ENCODE measurements around the gene CDHR1. TPM values are rescaled to one million over a fixed set of nuclear protein-coding genes. Genes with fewer than 3 reads are reported as not detected.

CDHR1 gene
- total RNA-seq, 1 experiment from 2014 or later: 0.39 TPM

DNA sequence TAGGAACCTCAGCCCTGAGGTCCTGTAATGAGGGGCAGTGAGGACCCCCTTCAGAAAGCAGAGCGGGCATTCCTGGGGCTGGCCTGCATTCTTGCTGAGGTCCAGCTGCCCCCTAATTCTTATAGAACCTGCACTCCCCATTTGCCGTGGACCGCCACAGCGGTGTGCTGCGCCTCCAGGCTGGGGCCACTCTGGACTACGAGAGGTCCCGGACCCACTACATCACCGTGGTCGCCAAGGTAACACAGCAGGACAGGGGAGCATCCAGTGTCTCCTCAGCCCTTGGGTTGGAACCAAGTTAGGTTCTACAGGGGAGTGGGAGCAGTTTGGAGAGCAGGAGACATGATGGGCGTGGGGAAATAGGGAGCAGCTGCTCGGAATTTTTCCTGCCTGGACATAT lies 7.3 kb downstream of the CDHR1 start:
- in situ Hi-C loops (cut with HindIII; ENCODE audit: low pct_unique_long_range_greater_than_20kb, low sequenced_read_pairs) (no loop called here), intact Hi-C loops (cut with micrococcal nuclease; ENCODE audit: unreplicated experiment) (no loop called here)
- H3K9me3 ChIP-seq (ENCODE audit: control insufficient read depth, insufficient read depth, low read depth, low read length): no peaks in the 10 kb centered on the region
- TF ChIP-seq TCF7L2 (IDR thresholded peaks at IDR 0.05; ENCODE audit: low read depth, low read length) (no peak), SIN3A (IDR thresholded peaks at IDR 0.05; ENCODE audit: borderline replicate concordance, insufficient read depth, low read depth, low read length) (no peak), POLR2AphosphoS5 (IDR thresholded peaks at IDR 0.05; ENCODE audit: low read depth, low read length) (no peak)
- TF ChIP-seq, protein P1, sequence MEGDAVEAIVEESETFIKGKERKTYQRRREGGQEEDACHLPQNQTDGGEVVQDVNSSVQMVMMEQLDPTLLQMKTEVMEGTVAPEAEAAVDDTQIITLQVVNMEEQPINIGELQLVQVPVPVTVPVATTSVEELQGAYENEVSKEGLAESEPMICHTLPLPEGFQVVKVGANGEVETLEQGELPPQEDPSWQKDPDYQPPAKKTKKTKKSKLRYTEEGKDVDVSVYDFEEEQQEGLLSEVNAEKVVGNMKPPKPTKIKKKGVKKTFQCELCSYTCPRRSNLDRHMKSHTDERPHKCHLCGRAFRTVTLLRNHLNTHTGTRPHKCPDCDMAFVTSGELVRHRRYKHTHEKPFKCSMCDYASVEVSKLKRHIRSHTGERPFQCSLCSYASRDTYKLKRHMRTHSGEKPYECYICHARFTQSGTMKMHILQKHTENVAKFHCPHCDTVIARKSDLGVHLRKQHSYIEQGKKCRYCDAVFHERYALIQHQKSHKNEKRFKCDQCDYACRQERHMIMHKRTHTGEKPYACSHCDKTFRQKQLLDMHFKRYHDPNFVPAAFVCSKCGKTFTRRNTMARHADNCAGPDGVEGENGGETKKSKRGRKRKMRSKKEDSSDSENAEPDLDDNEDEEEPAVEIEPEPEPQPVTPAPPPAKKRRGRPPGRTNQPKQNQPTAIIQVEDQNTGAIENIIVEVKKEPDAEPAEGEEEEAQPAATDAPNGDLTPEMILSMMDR (IDR thresholded peaks at IDR 0.05): no peak
- TF ChIP-seq, protein P2, sequence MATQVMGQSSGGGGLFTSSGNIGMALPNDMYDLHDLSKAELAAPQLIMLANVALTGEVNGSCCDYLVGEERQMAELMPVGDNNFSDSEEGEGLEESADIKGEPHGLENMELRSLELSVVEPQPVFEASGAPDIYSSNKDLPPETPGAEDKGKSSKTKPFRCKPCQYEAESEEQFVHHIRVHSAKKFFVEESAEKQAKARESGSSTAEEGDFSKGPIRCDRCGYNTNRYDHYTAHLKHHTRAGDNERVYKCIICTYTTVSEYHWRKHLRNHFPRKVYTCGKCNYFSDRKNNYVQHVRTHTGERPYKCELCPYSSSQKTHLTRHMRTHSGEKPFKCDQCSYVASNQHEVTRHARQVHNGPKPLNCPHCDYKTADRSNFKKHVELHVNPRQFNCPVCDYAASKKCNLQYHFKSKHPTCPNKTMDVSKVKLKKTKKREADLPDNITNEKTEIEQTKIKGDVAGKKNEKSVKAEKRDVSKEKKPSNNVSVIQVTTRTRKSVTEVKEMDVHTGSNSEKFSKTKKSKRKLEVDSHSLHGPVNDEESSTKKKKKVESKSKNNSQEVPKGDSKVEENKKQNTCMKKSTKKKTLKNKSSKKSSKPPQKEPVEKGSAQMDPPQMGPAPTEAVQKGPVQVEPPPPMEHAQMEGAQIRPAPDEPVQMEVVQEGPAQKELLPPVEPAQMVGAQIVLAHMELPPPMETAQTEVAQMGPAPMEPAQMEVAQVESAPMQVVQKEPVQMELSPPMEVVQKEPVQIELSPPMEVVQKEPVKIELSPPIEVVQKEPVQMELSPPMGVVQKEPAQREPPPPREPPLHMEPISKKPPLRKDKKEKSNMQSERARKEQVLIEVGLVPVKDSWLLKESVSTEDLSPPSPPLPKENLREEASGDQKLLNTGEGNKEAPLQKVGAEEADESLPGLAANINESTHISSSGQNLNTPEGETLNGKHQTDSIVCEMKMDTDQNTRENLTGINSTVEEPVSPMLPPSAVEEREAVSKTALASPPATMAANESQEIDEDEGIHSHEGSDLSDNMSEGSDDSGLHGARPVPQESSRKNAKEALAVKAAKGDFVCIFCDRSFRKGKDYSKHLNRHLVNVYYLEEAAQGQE (IDR thresholded peaks at IDR 0.05; ENCODE audit: insufficient read depth in 1 of 2, low read depth in 2 of 2, low read length in 1 of 2): no peak
- no peak for ATAC-seq
- no peaks in the 10 kb centered on the region for H3K36me3 ChIP-seq (ENCODE audit: control insufficient read depth, insufficient read depth, low read length)
- DNase-seq (ENCODE audit: low read depth, low spot score): no peak
- no peak overlapping the region for H3K4me3 ChIP-seq (ENCODE audit: low read depth in 2 of 2, low read length in 2 of 2)
- CTCF ChIA-PET: no interaction called here
- H3K27me3 ChIP-seq (ENCODE audit: control insufficient read depth, insufficient read depth, low read length): peaks cover 19% of the 10 kb centered on the region
- POLR2A ChIA-PET: no interaction called here
- no peak overlapping the region for H3K27ac ChIP-seq (ENCODE audit: low read length)
- no TSS peak for BruUV-seq (replicated peaks)
- H3K4me1 ChIP-seq (ENCODE audit: control insufficient read depth, insufficient read depth, low read length): no peaks in the 10 kb centered on the region; the same call in 1 of the 2 replicates

DNA sequence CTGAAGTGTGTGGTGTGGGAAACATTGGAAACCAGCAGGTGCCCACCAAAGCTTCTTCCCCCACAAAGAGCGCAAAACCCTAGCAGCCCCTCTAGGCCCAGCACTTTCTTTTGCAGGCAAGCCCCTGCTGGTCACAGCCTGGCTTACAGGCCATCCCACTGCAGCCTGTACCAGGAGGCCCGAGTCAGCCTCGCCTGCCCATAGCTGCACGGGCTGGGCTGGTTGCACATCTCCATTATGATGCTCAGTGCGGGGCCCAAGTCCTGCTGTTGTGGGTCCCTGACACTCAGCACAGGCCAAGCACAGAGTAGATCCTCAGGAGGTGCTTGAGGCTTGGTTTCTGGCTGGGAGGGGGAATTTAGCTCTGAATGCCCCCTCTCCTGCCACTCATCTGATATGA lies 8.0 kb downstream of the CDHR1 start:
- DNase-seq (ENCODE audit: low read depth, low spot score) (no peak), ATAC-seq (0 out of 2 replicates have a peak, but pooled peaks have one; percentile 26)
- POLR2A ChIA-PET: no interaction called here
- no TSS peak for BruUV-seq (replicated peaks)
- H3K27me3 ChIP-seq (ENCODE audit: control insufficient read depth, insufficient read depth, low read length): peaks cover 18% of the 10 kb centered on the region
- H3K36me3 ChIP-seq (ENCODE audit: control insufficient read depth, insufficient read depth, low read length): no peaks in the 10 kb centered on the region
- no peak overlapping the region for H3K27ac ChIP-seq (ENCODE audit: low read length)
- CTCF ChIA-PET: interaction anchor here (0.6 to 1.2 kb wide), 2 partner anchors 36 to 54 kb away, joined by 3 to 4 read pairs; no protein-coding TSS in a partner anchor
- TF ChIP-seq POLR2AphosphoS5 (IDR thresholded peaks at IDR 0.05; ENCODE audit: low read depth, low read length) (no peak), TCF7L2 (IDR thresholded peaks at IDR 0.05; ENCODE audit: low read depth, low read length) (no peak), SIN3A (IDR thresholded peaks at IDR 0.05; ENCODE audit: borderline replicate concordance, insufficient read depth, low read depth, low read length) (no peak)
- TF ChIP-seq, protein P1 (IDR thresholded peaks at IDR 0.05): no peak
- TF ChIP-seq, protein P2 (IDR thresholded peaks at IDR 0.05; ENCODE audit: insufficient read depth in 1 of 2, low read depth in 2 of 2, low read length in 1 of 2): no peak
- no peaks in the 10 kb centered on the region for H3K4me1 ChIP-seq (ENCODE audit: control insufficient read depth, insufficient read depth, low read length)
- no peaks in the 10 kb centered on the region for H3K9me3 ChIP-seq (ENCODE audit: control insufficient read depth, insufficient read depth, low read depth, low read length)
- in situ Hi-C loops (cut with HindIII; ENCODE audit: low pct_unique_long_range_greater_than_20kb, low sequenced_read_pairs) (no loop called here), intact Hi-C loops (cut with micrococcal nuclease; ENCODE audit: unreplicated experiment) (no loop called here)
- H3K4me3 ChIP-seq (ENCODE audit: low read depth in 2 of 2, low read length in 2 of 2): no peak overlapping the region

Measured in Panc1 (cell line).